ENCODE measurements around the gene OR10C1.
"Not testable (repeated sequence)": the region's sequence is repeated elsewhere in the genome, so short reads cannot be mapped to it uniquely, and the experiment has no call there.

Gene OR10C1

GRCh38 chr6:29424575-29424974, 14.5 kb upstream of the OR10C1 start:
- in situ Hi-C loops (cut with MboI; ENCODE audit: low pct_unique_long_range_greater_than_20kb, low sequenced_read_pairs, unreplicated experiment) = no loop called here
- no peak for DNase-seq (ENCODE audit: low spot score)
- TF ChIP-seq CTCF (IDR thresholded peaks at IDR 0.05; ENCODE audit: extremely low read depth, insufficient read depth, missing control alignments) = no peak

- no peak for DNase-seq (ENCODE audit: low spot score)
- no peak for TF ChIP-seq CTCF (IDR thresholded peaks at IDR 0.05; ENCODE audit: extremely low read depth, insufficient read depth, missing control alignments)
- in situ Hi-C loops (cut with MboI; ENCODE audit: low pct_unique_long_range_greater_than_20kb, low sequenced_read_pairs, unreplicated experiment) = no loop called here
Measured at GRCh38 chr6:29425075-29425474, 14.0 kb upstream of the OR10C1 start.

GRCh38 chr6:29426654-29427053, 12.5 kb upstream of the OR10C1 start:
- in situ Hi-C loops (cut with MboI; ENCODE audit: low pct_unique_long_range_greater_than_20kb, low sequenced_read_pairs, unreplicated experiment) = no loop called here
- DNase-seq (ENCODE audit: low spot score) = no peak
- TF ChIP-seq CTCF (IDR thresholded peaks at IDR 0.05; ENCODE audit: extremely low read depth, insufficient read depth, missing control alignments) = no peak

- DNase-seq (ENCODE audit: low spot score); in situ Hi-C loops (cut with MboI; ENCODE audit: low pct_unique_long_range_greater_than_20kb, low sequenced_read_pairs, unreplicated experiment): not testable (repeated sequence)
Measured at GRCh38 chr6:29436730-29437129, 2.4 kb upstream of the OR10C1 start.

GRCh38 chr6:29442719-29443118, 3.6 kb downstream of the OR10C1 start:
- DNase-seq (ENCODE audit: low spot score) = no peak
- no peak for TF ChIP-seq CTCF (IDR thresholded peaks at IDR 0.05; ENCODE audit: extremely low read depth, insufficient read depth, missing control alignments)
- in situ Hi-C loops (cut with MboI; ENCODE audit: low pct_unique_long_range_greater_than_20kb, low sequenced_read_pairs, unreplicated experiment) = no loop called here

GRCh38 chr6:29444031-29444430, 4.9 kb downstream of the OR10C1 start:
- in situ Hi-C loops (cut with MboI; ENCODE audit: low pct_unique_long_range_greater_than_20kb, low sequenced_read_pairs, unreplicated experiment); DNase-seq (ENCODE audit: low spot score): not testable (repeated sequence)

- no peak for TF ChIP-seq CTCF (IDR thresholded peaks at IDR 0.05; ENCODE audit: extremely low read depth, insufficient read depth, missing control alignments)
- in situ Hi-C loops (cut with MboI; ENCODE audit: low pct_unique_long_range_greater_than_20kb, low sequenced_read_pairs, unreplicated experiment) = no loop called here
- DNase-seq (ENCODE audit: low spot score) = no peak
Measured at GRCh38 chr6:29447670-29448069, 8.6 kb downstream of the OR10C1 start.

- DNase-seq (ENCODE audit: low spot score) = no peak
- no peak for TF ChIP-seq CTCF (IDR thresholded peaks at IDR 0.05; ENCODE audit: extremely low read depth, insufficient read depth, missing control alignments)
- in situ Hi-C loops (cut with MboI; ENCODE audit: low pct_unique_long_range_greater_than_20kb, low sequenced_read_pairs, unreplicated experiment) = no loop called here
Measured at GRCh38 chr6:29451471-29452193, 12.5 kb downstream of the OR10C1 start.

Data from GM13977 (cell line).